HG02623 (cell line): ENCODE results near the gene MT1A.
"Not testable (repeated sequence)": the region's sequence is repeated elsewhere in the genome, so short reads cannot be mapped to it uniquely, and the experiment has no call there.

Experiments
- ATAC-seq: cut with Tn5 transposase; IDR thresholded peaks from one replicate; pipeline ENCODE4 v1.9.1; 2021; ENCODE audit warnings: moderate library complexity; ENCODE audit not compliant: unreplicated experiment

Gene MT1A

GRCh38 chr16:56610017-56610608 is 28.4 kb upstream of the MT1A start:
- ATAC-seq: no peak

DNA sequence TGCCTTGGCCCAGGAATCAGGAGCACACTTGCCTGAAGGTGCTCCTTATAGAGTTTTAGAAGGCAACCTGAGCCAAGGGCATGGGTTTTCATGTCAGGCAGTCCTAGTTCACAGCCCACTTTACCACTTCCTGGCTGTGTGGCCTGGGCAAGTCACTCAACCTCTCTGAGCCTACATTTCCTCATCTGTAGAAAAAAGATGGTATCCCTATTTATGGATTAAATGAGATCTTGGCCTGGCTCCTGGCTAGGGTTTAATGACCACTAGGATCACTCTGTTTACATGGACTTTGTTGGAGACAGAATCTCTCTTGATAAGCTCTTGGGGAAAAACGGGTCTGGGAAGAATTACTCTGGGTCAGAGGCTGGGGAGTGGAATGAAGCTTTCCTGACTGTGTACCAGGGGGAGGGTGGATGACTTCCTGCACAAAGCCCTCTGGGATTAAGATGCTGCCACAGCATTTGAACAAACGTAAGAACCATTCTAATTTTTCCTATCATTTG is 27.8 kb upstream of the MT1A start:
- ATAC-seq: no peak

DNA sequence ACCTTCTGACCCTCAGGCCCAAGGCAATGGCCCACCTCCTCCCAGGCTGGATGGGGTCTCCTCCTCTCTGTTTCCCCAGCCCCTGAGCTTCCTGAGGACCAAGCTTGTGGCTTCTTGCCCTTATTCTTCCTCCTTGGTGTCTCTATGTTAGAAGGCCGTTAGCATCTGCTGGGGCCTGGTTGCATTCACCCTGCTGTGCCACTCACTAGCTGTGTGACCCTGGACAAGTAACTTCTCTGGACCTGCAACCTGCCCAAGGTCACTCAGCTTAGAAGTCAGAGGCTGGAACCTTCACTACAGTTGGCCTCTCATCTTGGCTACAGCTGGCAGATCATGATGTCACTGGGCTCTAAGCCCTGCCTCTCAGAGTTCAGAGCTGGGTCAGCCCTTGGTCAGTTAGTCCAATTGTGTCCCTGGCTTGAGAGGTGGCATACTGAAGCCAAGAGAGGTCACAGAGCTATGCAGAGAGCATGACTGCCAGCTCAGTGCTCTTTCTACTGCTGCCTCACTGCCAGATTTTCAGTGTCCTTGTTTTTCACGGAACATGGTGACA is 27.1 kb upstream of the MT1A start:
- no peak for ATAC-seq

- ATAC-seq: no peak
Measured at GRCh38 chr16:56613706-56614105, 24.8 kb upstream of the MT1A start.

- no peak for ATAC-seq
Measured at GRCh38 chr16:56614549-56614991, 23.9 kb upstream of the MT1A start.

DNA sequence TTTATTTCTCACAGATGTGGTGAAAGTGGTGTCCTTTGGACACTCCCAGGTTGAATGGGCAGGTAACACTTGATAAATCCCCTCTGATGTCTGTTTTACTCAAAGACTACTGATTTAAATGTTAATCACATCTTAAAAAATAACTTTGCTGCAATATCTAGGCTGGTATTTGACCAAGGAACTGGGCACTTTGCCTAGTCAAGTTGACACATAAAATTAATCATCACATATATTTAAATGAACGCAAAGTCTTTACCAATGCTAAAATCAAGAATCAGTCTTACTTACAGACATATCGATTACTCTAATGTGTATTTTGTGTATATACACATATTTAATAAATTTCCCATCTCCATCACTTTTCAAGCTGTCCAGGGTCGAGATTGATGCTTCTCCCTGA is 23.1 kb upstream of the MT1A start:
- ATAC-seq: no peak

- ATAC-seq: no peak
Measured at GRCh38 chr16:56616608-56617211, 21.8 kb upstream of the MT1A start.

DNA sequence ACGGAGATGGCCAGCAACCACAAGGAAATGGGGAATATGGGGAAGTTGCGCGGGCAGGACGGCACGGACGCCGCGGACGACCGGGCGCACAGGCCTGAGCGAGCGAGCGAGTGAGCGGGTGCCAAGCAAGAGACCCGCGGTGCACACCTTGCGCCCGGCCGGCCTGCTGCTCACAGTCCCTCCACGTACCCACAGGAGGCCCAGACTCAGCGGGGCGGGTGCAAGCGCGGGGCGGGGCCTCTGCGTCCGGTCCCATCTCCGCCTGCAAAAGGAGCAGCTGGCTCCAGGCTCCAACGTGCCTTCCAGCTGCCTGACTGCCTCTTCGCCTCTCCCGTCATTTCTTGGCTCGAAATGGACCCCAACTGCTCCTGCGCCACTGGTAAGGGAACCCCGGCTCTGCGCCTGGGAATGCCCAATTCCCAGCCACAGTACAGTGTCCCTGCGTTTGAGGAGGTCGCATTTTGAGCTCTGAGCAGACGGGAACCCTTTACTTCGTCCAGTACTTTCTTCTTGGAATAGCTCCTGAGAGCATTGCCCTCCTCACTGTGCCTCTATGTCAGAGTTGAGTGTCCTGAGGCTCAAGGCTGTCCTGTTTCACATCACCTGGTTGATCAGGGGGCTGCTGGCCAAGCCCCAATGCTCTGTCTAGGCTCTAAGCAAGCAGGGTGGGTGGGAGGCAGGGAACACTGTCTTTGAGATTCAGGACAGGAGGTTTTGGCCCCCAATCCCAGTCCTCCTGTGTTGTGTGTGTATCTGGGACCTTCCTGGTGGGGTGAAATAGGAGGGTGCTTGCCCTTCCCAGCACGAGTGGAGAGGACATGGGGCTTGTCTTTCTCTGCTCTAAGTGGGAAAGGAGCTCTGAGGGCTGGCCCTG is 21.0 kb upstream of the MT1A start:
- no peak for ATAC-seq

GRCh38 chr16:56618138-56618537 is 20.3 kb upstream of the MT1A start:
- no peak for ATAC-seq

DNA sequence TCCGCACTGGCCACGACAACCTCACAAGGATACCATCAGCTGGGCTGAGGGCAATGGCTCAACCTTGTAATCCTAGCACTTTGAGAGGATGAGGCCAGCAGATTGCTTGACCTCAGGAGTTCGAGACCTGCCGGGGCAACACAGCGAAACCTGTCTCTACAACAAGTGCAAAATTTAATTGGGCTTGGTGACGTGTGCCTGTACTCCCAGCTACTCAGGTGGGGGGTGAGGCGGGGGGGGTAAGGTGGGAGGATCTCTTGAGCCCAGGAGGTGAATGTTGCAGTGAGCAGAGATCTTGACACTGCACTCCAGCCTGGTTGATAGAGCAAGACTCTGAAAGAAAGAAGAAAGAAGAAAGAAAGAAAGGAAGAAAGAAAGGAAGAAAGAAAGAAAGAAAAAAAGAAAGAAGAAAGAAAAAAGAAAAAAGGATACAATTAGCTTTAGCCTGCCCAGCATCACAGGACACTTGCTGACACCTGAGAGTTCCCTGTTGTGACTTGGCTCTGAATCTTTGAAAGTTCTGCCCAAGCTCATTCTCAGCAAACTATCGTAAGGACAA is 18.0 kb upstream of the MT1A start:
- ATAC-seq: no peak

DNA sequence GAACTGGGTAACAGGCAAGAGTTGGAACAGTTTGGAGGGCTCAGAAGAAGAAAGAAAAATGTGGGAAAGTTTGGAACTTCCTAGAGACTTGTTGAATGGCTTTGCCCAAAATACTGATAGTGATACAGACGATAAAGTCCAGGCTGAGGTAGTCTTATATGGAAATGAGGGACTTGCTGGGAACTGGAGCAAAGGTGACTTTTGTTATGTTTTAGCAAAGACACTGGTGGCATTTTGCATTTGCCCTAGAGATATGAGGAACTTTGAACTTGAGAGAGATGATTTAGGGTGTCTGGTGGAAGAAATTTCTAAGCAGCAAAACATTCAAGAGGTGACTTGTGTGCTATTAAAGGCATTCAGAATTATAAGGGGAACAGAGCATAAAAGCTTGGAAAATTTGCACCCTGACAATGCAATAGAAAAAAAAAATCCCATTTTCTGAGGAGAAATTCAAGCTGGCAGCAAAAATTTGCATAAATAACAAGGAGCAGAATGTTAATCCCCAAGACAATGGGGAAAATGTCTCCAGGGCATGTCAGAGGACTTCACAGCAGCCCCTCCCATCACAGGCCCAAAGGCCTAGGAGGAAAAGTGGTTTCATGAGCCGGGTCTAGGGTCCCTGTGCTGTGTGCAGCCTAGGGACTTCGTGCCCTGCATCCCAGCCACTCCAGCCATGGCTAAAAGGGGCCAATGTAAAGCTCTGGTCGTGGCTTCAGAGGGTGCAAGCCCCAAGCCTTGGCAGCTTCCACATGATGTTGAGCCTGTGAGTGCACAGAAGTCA is 16.6 kb upstream of the MT1A start:
- ATAC-seq: not testable (repeated sequence)

- ATAC-seq: not testable (repeated sequence)
Measured at GRCh38 chr16:56623184-56623583, 15.3 kb upstream of the MT1A start.

DNA sequence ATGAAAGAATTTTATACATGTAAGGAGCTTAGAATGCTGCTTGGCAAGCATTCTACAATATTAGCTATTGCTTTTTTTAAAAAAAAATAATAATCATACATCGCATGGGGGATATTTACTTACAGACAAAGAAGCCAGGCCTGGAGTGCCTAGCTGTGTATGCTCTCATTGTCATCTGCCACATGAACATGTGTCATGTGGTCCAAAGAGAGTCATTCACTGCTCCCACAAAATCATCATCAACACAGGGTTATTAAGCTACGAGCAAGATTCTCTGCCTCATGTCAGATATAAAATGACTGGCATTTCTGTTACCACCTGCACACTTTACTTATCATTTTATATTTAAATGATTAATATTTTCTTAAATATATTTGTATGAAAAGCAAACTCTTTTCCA is 14.8 kb upstream of the MT1A start:
- no peak for ATAC-seq

GRCh38 chr16:56625140-56625942 is 13.1 kb upstream of the MT1A start, which contains the start of gene MT1E:
MT1E (plus strand) TSS chr16:56625781; CDS start chr16:56625852, 71 bp downstream.
- ATAC-seq: no peak

DNA sequence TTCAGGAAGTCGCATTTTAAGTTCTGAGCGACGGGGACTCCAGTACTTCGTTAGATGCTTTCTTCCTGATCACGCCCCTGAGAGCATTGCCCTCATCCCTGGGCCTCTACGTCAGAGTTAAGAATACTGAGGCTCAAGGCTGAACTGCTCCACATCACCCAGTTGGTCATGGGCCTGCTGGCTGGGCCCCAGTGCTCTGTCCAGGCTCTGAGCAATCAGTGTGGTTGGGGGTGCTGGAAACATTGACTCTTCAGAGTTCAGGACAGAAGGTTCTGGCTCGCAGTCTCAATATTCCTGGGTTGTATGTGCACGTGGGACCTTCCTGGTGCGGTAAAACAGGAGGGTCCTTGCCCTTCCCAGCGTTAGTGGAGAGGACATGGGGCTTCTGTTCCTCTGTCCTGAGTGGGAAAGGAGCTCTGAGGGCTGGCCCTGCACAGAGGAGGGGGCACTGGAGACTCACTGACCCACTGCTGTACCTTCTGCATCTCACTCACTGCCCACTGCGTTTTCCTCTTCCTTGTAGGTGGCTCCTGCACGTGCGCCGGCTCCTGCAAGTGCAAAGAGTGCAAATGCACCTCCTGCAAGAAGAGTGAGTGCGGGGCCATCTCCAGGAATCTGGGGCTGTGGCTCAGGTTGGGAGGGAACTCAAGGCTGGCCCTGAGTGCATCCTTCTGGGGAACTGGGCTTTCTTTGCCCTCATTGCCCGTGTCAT is 12.4 kb upstream of the MT1A start:
- ATAC-seq: no peak

DNA sequence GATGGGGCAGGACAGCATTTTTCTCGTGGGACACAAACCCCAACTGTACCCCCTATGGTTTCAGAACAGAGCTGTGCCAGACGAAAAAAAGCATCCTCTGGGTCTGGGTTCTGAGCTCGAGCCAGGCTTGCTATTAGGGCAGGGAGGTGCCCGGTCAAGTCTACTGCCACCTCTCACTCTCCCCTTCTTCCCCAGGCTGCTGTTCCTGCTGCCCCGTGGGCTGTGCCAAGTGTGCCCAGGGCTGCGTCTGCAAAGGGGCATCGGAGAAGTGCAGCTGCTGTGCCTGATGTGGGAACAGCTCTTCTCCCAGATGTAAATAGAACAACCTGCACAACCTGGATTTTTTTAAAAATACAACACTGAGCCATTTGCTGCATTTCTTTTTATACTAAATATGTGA is 11.8 kb upstream of the MT1A start:
- no peak for ATAC-seq

DNA sequence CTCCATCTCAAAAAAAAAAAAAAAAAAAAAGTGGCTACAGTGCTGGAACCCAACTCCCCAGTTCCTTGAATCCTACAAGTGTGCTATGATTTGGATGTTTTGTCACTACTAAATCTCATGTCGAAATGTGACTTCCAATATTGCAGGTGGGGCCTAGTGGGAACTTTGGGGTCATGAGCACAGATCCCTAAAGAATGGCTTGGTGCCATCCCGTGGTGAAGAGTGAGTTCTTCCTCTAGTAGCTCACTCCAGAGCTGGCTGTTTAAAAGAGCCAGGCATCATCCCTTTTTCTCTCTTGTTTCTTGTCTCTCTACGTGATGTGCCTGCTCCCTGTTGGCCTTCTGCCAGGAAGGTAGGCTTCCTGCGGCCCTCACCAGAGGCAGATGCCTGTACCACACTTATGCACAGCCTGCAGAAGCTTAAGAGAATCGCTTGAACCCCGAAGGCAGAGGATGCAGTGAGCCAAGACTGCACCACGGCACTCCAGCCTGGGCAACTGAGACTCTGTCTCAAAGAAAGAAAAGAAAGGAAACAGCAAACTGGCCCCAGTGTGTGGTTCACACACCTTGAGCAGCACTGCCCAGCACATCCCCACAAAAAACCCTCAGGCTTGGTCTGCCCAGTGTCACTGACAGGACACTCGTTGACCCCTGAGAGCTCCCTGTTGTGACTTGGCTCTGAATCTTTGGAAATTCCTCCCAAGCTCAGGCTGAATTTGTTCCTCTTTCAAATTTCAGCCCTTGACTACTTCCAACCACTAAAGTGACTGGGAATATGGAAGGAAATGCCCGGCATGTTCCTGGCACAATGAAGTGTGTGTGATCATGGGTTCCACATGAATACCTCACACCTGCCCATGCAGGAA is 9.7 kb upstream of the MT1A start:
- no peak for ATAC-seq

- ATAC-seq: no peak
Measured at GRCh38 chr16:56629531-56629930, 8.9 kb upstream of the MT1A start.
